Stimulated activated memory B cell treated with anti-CD40 and anti-IgM and Interleukin-4, amounts not matched to agents 10 μg/mL and 1 μg/mL and 100 μg/mL, for 72 hours (primary cell): ENCODE results near the gene CNTN5.

Experiments
- ATAC-seq: fragments of 150-1000 bp; cut with Tn5 transposase; 2 replicates; pipeline ENCODE4 v1.10.0; 2021
- H3K27ac Mint-ChIP-seq: one replicate; pipeline ENCODE4 v1.8.0; 2022; ENCODE audit warnings: mild to moderate bottlenecking, mixed read lengths
- H3K27me3 Mint-ChIP-seq: one replicate; pipeline ENCODE4 v1.8.0; 2022; ENCODE audit warnings: mixed read lengths
- H3K36me3 Mint-ChIP-seq: one replicate; pipeline ENCODE4 v1.8.0; 2022; ENCODE audit warnings: mixed read lengths
- H3K4me1 Mint-ChIP-seq: one replicate; pipeline ENCODE4 v1.8.0; 2022; ENCODE audit warnings: mixed read lengths
- H3K4me3 Mint-ChIP-seq: one replicate; pipeline ENCODE4 v1.8.0; 2022; ENCODE audit warnings: mild to moderate bottlenecking, moderate library complexity, mixed read lengths
- H3K9me3 Mint-ChIP-seq: one replicate; pipeline ENCODE4 v1.8.0; 2022; ENCODE audit warnings: mixed read lengths

CNTN5 gene

GRCh38 chr11:99200720-99201119 lies 180.0 kb downstream of the CNTN5 start:
- Mint-ChIP-seq H3K9me3 (peaks cover 4% of the 10 kb centered on the region), H3K4me1 (no peaks in the 10 kb centered on the region), H3K4me3 (no peak overlapping the region), H3K36me3 (no peaks in the 10 kb centered on the region), H3K27me3 (no peaks in the 10 kb centered on the region), H3K27ac (no peak overlapping the region)
- no peak for ATAC-seq

DNA sequence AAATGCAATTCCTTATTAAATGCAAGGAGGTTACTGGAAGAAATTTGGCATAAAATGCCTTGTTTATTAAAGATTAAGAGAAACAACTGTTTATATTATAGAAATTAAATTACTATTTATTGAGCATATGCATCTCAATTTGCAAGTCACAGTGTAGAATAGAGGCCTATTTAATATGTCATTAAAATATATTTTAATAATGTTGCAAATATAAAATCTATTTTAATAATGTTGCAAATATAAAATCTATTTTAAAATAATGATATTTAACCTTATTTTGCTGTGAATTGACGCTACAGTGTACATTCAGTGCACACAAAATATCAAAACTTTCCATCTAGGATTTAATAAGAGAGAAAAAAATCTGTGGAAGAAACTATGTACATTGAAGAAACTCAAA lies 188.1 kb downstream of the CNTN5 start:
- H3K4me3 Mint-ChIP-seq, result no peak overlapping the region
- no peaks in the 10 kb centered on the region for H3K36me3 Mint-ChIP-seq
- H3K9me3 Mint-ChIP-seq, result peaks cover 6% of the 10 kb centered on the region
- no peaks in the 10 kb centered on the region for H3K4me1 Mint-ChIP-seq
- ATAC-seq, result no peak
- H3K27me3 Mint-ChIP-seq, result no peaks in the 10 kb centered on the region
- no peak overlapping the region for H3K27ac Mint-ChIP-seq

DNA sequence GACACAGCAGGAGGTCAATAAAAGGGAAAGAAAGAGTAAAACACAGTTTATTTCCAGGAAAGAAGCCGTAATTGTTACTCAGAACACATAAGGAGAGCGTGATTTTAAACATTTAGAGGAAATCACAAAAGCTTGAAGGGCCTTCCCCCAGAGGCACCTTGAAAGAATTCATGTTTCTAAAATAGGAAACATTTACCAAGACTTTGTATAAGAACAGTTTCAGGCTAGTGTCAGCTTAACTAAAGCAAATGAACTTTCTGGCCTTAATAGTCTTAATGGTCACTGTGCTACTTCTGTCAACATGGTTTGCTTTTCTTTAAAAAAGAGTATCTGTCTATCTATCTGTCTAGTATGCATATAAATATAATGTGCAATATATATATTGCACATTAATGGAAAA lies 208.8 kb downstream of the CNTN5 start:
- H3K36me3 Mint-ChIP-seq, result no peaks in the 10 kb centered on the region
- H3K9me3 Mint-ChIP-seq, result peaks cover 13% of the 10 kb centered on the region
- no peak for ATAC-seq
- no peaks in the 10 kb centered on the region for H3K4me1 Mint-ChIP-seq
- H3K27ac Mint-ChIP-seq, result no peak overlapping the region
- no peaks in the 10 kb centered on the region for H3K27me3 Mint-ChIP-seq
- no peak overlapping the region for H3K4me3 Mint-ChIP-seq

- peaks cover 9% of the 10 kb centered on the region for H3K9me3 Mint-ChIP-seq
- no peaks in the 10 kb centered on the region for H3K36me3 Mint-ChIP-seq
- H3K4me1 Mint-ChIP-seq, result no peaks in the 10 kb centered on the region
- H3K27ac Mint-ChIP-seq, result no peak overlapping the region
- no peak for ATAC-seq
- no peak overlapping the region for H3K4me3 Mint-ChIP-seq
- no peaks in the 10 kb centered on the region for H3K27me3 Mint-ChIP-seq
Measured at GRCh38 chr11:99234534-99234933, 213.8 kb downstream of the CNTN5 start.

- no peaks in the 10 kb centered on the region for H3K27me3 Mint-ChIP-seq
- H3K36me3 Mint-ChIP-seq, result no peaks in the 10 kb centered on the region
- no peaks in the 10 kb centered on the region for H3K4me1 Mint-ChIP-seq
- H3K4me3 Mint-ChIP-seq, result no peak overlapping the region
- H3K9me3 Mint-ChIP-seq, result peaks cover 3% of the 10 kb centered on the region
- H3K27ac Mint-ChIP-seq, result no peak overlapping the region
- no peak for ATAC-seq
Measured at GRCh38 chr11:99238401-99238800, 217.7 kb downstream of the CNTN5 start.

DNA sequence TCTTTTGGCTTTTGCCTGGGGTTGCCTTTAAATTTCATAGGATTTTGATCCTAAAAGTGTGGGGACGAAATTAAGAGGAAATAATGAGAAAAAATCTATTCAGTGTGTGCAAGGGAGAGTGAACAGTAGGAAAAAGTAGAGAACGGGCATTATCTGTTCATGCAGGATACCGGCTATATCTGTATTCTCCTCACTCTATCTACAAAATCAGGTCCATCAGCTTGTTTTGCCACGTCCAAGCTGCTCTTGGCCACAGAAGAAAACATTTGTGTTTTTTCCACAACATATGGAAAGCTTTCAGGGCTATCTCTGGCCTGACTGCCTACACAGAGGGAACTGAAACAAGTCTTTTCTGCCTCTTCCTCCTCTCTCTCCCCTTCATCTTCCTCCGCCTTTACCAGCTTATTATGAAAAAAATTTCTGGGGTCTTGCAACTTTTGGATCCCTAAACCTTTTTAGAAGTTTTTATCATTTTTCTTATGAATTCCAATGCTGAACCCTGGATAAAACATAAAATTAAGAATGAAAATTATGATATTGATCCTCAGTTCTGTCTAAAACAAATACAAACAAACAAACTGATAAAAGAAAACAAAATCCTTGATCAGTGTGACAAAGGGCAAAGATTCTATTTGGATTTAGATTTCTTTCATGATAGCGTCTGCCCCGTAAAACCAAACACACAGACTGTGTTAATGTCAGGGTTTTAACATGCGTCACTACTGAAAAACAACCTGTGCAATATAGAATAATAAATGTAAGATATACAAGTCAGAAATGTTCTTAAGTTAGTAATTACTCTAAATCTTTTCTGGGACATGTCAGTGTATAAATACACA lies 219.7 kb downstream of the CNTN5 start:
- no peaks in the 10 kb centered on the region for H3K27me3 Mint-ChIP-seq
- H3K4me1 Mint-ChIP-seq, result no peaks in the 10 kb centered on the region
- no peaks in the 10 kb centered on the region for H3K36me3 Mint-ChIP-seq
- H3K9me3 Mint-ChIP-seq, result no peaks in the 10 kb centered on the region
- H3K27ac Mint-ChIP-seq, result no peak overlapping the region
- no peak overlapping the region for H3K4me3 Mint-ChIP-seq
- ATAC-seq, result no peak

DNA sequence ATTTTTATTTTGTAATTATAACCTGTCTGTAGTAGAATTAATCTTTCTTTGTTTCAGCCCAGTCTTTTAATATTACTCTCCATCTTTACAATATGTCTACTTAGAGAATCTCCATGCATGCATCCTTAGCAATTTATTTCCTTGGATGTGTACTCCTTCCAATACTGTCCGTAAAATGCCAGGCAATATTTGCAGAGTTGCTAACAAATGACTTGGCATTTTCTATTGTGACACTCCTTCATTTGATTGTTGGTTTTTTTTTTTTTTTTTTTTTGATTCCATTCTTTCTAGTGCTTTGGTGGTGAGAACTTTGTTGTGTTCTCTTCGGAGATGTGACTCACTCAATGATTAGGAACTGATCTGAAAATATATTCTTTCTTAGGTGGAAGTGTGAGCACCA lies 220.3 kb downstream of the CNTN5 start:
- Mint-ChIP-seq H3K27ac (no peak overlapping the region), H3K4me1 (no peaks in the 10 kb centered on the region), H3K36me3 (no peaks in the 10 kb centered on the region), H3K4me3 (no peak overlapping the region), H3K27me3 (no peaks in the 10 kb centered on the region), H3K9me3 (no peaks in the 10 kb centered on the region)
- no peak for ATAC-seq

DNA sequence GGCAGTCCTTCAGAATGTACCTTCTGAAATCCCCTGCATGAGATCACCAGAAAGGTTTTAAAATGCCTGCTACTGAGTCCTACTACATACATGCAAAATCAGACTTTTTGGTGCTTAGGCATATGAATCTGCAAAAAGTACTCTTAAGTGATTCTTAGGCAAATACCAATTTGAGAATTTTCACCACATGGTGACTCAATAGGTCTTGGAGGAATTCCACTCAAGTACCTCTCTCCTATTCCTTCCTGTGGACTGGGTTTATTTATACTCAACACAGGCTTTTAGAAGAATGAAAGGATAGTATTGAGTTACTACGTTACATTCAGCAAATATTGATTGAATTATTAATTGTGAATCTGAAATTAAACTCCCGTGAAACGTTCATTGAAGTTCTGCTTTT lies 223.9 kb downstream of the CNTN5 start:
- Mint-ChIP-seq H3K27ac (no peak overlapping the region), H3K27me3 (no peaks in the 10 kb centered on the region), H3K36me3 (no peaks in the 10 kb centered on the region), H3K4me3 (no peak overlapping the region), H3K4me1 (no peaks in the 10 kb centered on the region), H3K9me3 (no peaks in the 10 kb centered on the region)
- no peak for ATAC-seq

DNA sequence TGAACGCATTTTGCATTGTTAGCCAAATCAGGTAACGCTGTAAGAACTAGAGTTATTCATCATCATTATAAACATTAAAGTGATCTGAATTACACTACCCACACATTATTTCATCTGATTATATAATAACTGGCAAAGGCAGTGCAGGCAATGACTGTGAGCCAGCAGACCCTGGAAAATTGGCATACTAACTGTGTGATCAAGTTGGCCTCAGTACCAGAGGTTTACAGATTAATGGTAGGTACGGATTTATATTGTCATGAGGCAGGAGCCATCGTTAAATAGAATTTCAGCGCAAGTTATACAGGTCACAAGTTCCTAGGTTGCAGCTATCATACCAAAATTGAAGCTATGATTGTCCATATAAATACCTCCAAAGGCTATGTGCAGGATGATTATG lies 225.4 kb downstream of the CNTN5 start:
- no peak overlapping the region for H3K4me3 Mint-ChIP-seq
- no peaks in the 10 kb centered on the region for H3K27me3 Mint-ChIP-seq
- no peak overlapping the region for H3K27ac Mint-ChIP-seq
- no peaks in the 10 kb centered on the region for H3K9me3 Mint-ChIP-seq
- ATAC-seq, result no peak
- H3K4me1 Mint-ChIP-seq, result no peaks in the 10 kb centered on the region
- H3K36me3 Mint-ChIP-seq, result no peaks in the 10 kb centered on the region

DNA sequence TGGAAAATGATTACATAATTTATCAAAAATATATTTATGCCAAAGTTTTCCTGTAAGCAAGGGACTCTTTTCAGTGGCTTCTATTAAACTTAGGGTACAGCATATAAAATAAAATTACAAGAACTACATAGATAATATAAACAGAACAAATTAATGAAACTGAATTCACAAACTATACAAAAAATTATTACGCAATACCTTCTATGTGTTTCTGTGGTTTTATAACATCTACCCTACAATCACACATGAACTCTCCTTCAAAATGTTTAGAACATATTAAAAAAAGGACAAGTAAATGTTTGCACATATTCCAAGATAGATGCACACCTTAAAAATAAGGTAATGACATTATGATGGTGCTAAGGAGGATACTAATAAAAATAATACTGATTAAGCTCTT lies 235.9 kb downstream of the CNTN5 start:
- Mint-ChIP-seq H3K4me1 (no peaks in the 10 kb centered on the region), H3K9me3 (no peaks in the 10 kb centered on the region), H3K4me3 (no peak overlapping the region), H3K27ac (no peak overlapping the region), H3K27me3 (no peaks in the 10 kb centered on the region), H3K36me3 (no peaks in the 10 kb centered on the region)
- no peak for ATAC-seq

- no peaks in the 10 kb centered on the region for H3K4me1 Mint-ChIP-seq
- no peaks in the 10 kb centered on the region for H3K27me3 Mint-ChIP-seq
- H3K27ac Mint-ChIP-seq, result no peak overlapping the region
- no peak overlapping the region for H3K4me3 Mint-ChIP-seq
- no peaks in the 10 kb centered on the region for H3K9me3 Mint-ChIP-seq
- no peak for ATAC-seq
- no peaks in the 10 kb centered on the region for H3K36me3 Mint-ChIP-seq
Measured at GRCh38 chr11:99257131-99257530, 236.4 kb downstream of the CNTN5 start.

DNA sequence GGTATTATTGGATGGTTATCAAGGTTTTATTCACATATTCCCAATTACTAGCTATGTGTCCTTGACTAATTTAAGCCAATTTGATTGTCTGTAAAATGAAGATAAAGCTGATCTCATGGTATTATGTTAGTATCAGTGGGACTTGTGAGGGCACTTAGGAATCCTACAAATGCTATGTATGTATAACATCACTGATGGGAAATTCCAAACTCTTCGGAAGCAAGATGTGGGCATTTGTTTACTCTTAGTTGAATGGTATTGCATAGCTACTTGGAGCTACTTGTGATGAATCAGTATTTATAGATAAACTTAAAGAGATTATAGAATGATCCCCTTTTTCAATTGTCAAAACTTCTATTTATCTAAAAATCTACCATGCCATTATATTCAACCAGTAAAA lies 239.9 kb downstream of the CNTN5 start:
- no peaks in the 10 kb centered on the region for H3K4me1 Mint-ChIP-seq
- no peak overlapping the region for H3K27ac Mint-ChIP-seq
- H3K27me3 Mint-ChIP-seq, result no peaks in the 10 kb centered on the region
- H3K9me3 Mint-ChIP-seq, result peaks cover under 1% of the 10 kb centered on the region
- no peaks in the 10 kb centered on the region for H3K36me3 Mint-ChIP-seq
- ATAC-seq, result no peak
- H3K4me3 Mint-ChIP-seq, result no peak overlapping the region

DNA sequence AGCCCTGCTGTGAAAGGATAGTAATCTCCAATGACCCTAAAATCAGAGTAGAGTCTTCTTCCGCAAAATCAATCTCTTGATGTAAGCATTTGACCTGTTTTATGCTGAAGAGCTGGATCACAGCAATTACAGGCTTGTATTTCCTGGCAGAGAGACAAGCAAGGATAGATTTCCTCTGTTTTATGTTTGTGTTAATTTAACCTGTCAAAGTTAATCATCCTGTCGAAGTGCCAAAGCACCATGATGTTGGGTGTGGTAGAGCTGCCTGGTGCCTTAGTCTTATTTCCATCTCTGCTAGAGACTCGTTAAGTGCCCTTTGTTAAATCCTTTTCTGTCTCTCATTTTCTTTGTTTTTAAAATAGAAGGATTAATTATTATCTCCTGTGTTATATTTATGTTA lies 248.1 kb downstream of the CNTN5 start:
- no peak for ATAC-seq
- Mint-ChIP-seq H3K4me1 (no peaks in the 10 kb centered on the region), H3K4me3 (no peak overlapping the region), H3K27me3 (no peaks in the 10 kb centered on the region), H3K36me3 (no peaks in the 10 kb centered on the region), H3K27ac (no peak overlapping the region), H3K9me3 (peaks cover 2% of the 10 kb centered on the region)

DNA sequence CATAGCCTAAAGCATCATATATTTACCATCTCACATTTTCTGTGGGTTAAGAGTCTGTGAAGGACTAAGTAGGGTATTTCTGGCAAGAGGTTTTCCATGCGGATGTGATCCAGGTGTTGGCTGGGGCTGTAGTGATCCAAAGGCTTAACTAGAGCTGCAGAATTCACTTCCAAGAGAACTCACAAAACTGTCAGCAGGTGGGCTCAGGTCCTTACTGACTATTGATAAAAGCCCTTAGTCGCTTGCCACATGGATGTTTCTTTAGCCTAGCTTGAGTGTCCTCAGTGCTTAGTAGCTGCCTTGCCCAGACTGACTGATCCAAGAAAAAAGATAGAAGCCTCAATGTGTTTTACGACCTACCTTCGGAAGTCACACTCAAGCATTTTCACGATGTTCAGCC lies 250.8 kb downstream of the CNTN5 start:
- Mint-ChIP-seq H3K27ac (no peak overlapping the region), H3K9me3 (no peaks in the 10 kb centered on the region), H3K36me3 (no peaks in the 10 kb centered on the region), H3K4me3 (no peak overlapping the region), H3K4me1 (no peaks in the 10 kb centered on the region), H3K27me3 (no peaks in the 10 kb centered on the region)
- ATAC-seq, result no peak

DNA sequence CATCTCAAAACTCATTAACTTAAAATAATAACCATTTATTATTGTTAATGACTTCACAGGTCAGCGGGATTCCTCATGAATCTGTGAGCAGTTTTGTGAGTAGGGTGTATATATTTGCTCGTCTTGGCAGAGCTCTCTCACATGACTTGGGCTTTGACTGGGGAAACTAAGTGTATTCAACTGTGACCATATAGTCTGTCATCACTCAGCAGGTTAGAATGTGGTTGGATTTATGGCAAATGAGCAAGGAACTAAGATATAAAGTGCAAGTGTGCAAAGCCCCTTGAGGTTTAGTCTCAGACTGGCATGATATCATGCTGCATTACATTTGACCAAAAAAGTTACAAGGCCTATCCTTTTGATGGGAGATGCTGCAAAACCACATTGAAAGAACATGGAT lies 254.8 kb downstream of the CNTN5 start:
- Mint-ChIP-seq H3K27me3 (no peaks in the 10 kb centered on the region), H3K27ac (no peak overlapping the region), H3K4me3 (no peak overlapping the region), H3K36me3 (no peaks in the 10 kb centered on the region), H3K9me3 (no peaks in the 10 kb centered on the region), H3K4me1 (no peaks in the 10 kb centered on the region)
- no peak for ATAC-seq

GRCh38 chr11:99277281-99277680 lies 256.5 kb downstream of the CNTN5 start:
- Mint-ChIP-seq H3K36me3 (no peaks in the 10 kb centered on the region), H3K4me3 (no peak overlapping the region), H3K9me3 (peaks cover 2% of the 10 kb centered on the region), H3K4me1 (no peaks in the 10 kb centered on the region), H3K27ac (no peak overlapping the region), H3K27me3 (no peaks in the 10 kb centered on the region)
- ATAC-seq, result no peak

DNA sequence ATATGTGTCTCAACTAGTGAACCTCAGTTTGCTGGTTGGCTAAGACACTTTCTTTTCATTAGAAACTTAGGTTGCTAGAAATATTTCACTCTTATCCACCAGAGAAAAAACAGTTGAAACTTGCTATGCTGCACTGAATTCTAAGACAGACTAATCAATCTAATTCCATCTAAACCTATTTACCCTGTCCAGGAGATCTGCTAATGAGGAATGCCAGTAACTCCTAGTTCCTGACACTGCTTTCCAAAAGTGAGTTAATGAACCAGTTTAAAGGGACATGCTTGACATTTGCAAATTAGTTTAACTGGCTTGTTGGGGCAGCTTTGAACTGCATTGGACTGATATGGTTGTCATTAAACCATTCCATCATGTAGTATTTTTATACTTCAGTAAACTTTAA lies 258.5 kb downstream of the CNTN5 start:
- no peak for ATAC-seq
- Mint-ChIP-seq H3K4me1 (no peaks in the 10 kb centered on the region), H3K27me3 (no peaks in the 10 kb centered on the region), H3K36me3 (no peaks in the 10 kb centered on the region), H3K4me3 (no peak overlapping the region), H3K9me3 (peaks cover 3% of the 10 kb centered on the region), H3K27ac (no peak overlapping the region)
